Esophagus muscularis mucosa (tissue), 4 donors: Measurements from ENCODE around the gene CLN5.

Experiments used
- EP300 ChIP-seq: sonication (generic); formaldehyde crosslinking; IDR thresholded peaks from one replicate; pipeline ENCODE4 v1.6.1; 2017; ENCODE audit warnings: antibody characterized with exemption
- POLR2A ChIP-seq: fragments of 450-650 bp; IDR thresholded peaks from one replicate; pipeline ENCODE4 v1.6.1; 2017; ENCODE audit warnings: antibody characterized with exemption, moderate library complexity, mild to moderate bottlenecking, low read depth
- POLR2AphosphoS5 ChIP-seq, 2 donors: sonication (generic); formaldehyde crosslinking; IDR thresholded peaks; one replicate each; pipeline ENCODE4 v1.6.1; 2017; ENCODE audit warnings: antibody characterized with exemption in 2 of 2
- TF ChIP-seq, protein P1 (sequence below), 3 experiments: fragments of 200-600 bp in 2 of 3; fragments of 450-650 bp in 1 of 3; sonication (generic) in 2 of 3; IDR thresholded peaks; one replicate each; pipeline ENCODE4 v1.5.1; 2017 to 2019; ENCODE audit warnings: antibody characterized with exemption in 3 of 3, mild to moderate bottlenecking in 2 of 3, moderate library complexity in 1 of 3

- TF ChIP-seq, protein P1, sequence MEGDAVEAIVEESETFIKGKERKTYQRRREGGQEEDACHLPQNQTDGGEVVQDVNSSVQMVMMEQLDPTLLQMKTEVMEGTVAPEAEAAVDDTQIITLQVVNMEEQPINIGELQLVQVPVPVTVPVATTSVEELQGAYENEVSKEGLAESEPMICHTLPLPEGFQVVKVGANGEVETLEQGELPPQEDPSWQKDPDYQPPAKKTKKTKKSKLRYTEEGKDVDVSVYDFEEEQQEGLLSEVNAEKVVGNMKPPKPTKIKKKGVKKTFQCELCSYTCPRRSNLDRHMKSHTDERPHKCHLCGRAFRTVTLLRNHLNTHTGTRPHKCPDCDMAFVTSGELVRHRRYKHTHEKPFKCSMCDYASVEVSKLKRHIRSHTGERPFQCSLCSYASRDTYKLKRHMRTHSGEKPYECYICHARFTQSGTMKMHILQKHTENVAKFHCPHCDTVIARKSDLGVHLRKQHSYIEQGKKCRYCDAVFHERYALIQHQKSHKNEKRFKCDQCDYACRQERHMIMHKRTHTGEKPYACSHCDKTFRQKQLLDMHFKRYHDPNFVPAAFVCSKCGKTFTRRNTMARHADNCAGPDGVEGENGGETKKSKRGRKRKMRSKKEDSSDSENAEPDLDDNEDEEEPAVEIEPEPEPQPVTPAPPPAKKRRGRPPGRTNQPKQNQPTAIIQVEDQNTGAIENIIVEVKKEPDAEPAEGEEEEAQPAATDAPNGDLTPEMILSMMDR (IDR thresholded peaks at IDR 0.05) = no peak
- TF ChIP-seq EP300 = no peak
- TF ChIP-seq POLR2A = no peak
- no peak for TF ChIP-seq POLR2AphosphoS5 (IDR thresholded peaks at IDR 0.05)
These were observed 694 bp downstream of the CLN5 start for GRCh38 chr13:76992548-76993001.
